ENCODE results near the gene SIGMAR1. TPM values are rescaled to one million over a fixed set of nuclear protein-coding genes. Genes with fewer than 3 reads are reported as not detected.

The SIGMAR1 gene
- total RNA-seq, 1 donor from 2014 or later, result 14.1 TPM

- Histone ChIP-seq H3K27ac (ENCODE audit: low read depth, low read length) (no peak overlapping the region), H3K27me3 (ENCODE audit: control insufficient read depth in 3 of 3, insufficient read depth in 3 of 3, low read length in 3 of 3) (no peaks in the 10 kb centered on the region), H3K4me1 (ENCODE audit: control insufficient read depth in 3 of 3, insufficient read depth in 3 of 3, low read length in 3 of 3) (peaks cover 2 to 23% (median 12%) of the 10 kb centered on the region in 3 donors), H3K36me3 (ENCODE audit: control insufficient read depth in 3 of 3, insufficient read depth in 3 of 3, low read length in 3 of 3) (peaks cover 0 to 6% (median 3%) of the 10 kb centered on the region in 3 donors), H3K4me3 (ENCODE audit: low read length in 3 of 3) (no peak overlapping the region), H3K9me3 (ENCODE audit: control insufficient read depth in 3 of 3, low read length in 3 of 3) (no peaks in the 10 kb centered on the region), H3K9ac (ENCODE audit: low read depth in 1 of 3, low read length in 3 of 3) (no peak overlapping the region)
Observed at GRCh38 chr9:34669809-34670562, 32.4 kb upstream of the SIGMAR1 start.

DNA sequence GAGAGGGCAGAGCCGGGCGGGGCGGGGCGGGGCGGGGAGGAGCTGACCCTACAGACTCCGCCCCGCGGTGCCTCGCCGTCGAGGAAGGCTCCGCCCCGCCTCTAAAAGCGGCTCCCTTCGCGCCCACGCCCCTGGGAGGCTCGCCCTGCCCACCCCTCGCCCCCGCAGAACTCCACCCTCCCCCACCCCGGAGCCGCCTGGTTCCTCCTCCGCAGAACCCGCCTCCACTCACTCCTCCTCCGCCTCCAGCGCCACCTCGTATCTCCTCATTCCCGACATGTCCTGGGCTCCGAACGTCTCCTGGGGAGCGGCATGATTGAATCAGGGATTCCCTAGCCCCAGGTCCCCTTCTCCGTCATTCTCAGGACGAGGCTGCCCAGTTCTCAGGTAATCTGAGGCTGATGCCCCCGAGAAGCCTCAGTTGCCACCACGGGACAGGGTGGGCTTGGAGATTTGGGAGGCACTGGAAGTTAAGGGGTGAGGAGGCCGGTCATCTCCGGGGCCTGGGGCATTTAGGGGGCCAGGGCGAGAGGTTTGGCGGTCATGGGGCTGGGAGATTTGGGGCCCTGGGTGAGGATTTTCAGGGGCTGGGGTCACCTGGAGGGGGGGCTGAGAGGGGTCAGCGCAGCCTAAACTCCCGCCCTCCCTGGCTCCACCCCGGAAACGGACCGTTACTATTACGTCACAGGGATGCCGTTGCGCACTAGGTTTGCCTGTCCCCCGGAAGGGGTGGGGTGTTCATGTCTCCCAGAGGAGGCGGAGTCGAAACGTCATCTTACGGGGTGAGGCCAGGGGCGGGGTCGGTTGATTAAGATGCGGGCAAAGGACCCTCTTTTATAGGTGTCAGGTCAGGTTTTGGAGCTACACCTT is 28.0 kb upstream of the SIGMAR1 start:
- H3K27ac ChIP-seq (ENCODE audit: low read depth, low read length), result peak overlapping the region; percentile 99
- H3K4me3 ChIP-seq (ENCODE audit: low read length in 3 of 3), result peak overlapping the region; percentile 89 to 91 (median 89)
- peaks cover 9 to 23% (median 10%) of the 10 kb centered on the region in 3 donors for H3K36me3 ChIP-seq (ENCODE audit: control insufficient read depth in 3 of 3, insufficient read depth in 3 of 3, low read length in 3 of 3)
- no peaks in the 10 kb centered on the region for H3K9me3 ChIP-seq (ENCODE audit: control insufficient read depth in 3 of 3, low read length in 3 of 3)
- H3K27me3 ChIP-seq (ENCODE audit: control insufficient read depth in 3 of 3, insufficient read depth in 3 of 3, low read length in 3 of 3), result no peaks in the 10 kb centered on the region
- peaks cover 7 to 25% (median 17%) of the 10 kb centered on the region in 3 donors for H3K4me1 ChIP-seq (ENCODE audit: control insufficient read depth in 3 of 3, insufficient read depth in 3 of 3, low read length in 3 of 3)
- peak overlapping the region; percentile 88 to 94 (median 91) for H3K9ac ChIP-seq (ENCODE audit: low read depth in 1 of 3, low read length in 3 of 3)

DNA sequence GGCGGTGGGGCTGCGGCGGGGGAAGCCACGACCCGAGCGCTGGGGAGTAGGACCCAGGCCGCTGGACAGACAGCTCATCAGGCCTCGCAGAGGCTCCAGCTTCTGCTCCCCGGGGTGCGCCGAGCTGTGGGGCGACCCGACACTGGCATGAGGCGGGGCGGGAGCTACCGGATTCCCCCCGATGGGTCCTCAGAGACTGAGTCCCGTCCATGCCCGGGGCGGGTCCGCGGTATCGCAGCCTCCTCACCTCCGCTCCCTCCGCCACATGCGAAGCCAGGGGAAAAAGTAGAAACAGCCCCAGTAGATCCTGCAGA is 27.4 kb upstream of the SIGMAR1 start:
- H3K9ac ChIP-seq (ENCODE audit: low read depth in 1 of 3, low read length in 3 of 3), result peak overlapping the region; percentile 60 to 76 (median 61)
- peak overlapping the region; percentile 72 for H3K27ac ChIP-seq (ENCODE audit: low read depth, low read length)
- H3K4me3 ChIP-seq (ENCODE audit: low read length in 3 of 3), result peak overlapping the region; percentile 65 to 91 (median 89)
- peaks cover 15 to 29% (median 15%) of the 10 kb centered on the region in 3 donors for H3K36me3 ChIP-seq (ENCODE audit: control insufficient read depth in 3 of 3, insufficient read depth in 3 of 3, low read length in 3 of 3)
- H3K9me3 ChIP-seq (ENCODE audit: control insufficient read depth in 3 of 3, low read length in 3 of 3), result no peaks in the 10 kb centered on the region
- peaks cover 7 to 25% (median 17%) of the 10 kb centered on the region in 3 donors for H3K4me1 ChIP-seq (ENCODE audit: control insufficient read depth in 3 of 3, insufficient read depth in 3 of 3, low read length in 3 of 3)
- H3K27me3 ChIP-seq (ENCODE audit: control insufficient read depth in 3 of 3, insufficient read depth in 3 of 3, low read length in 3 of 3), result no peaks in the 10 kb centered on the region

DNA sequence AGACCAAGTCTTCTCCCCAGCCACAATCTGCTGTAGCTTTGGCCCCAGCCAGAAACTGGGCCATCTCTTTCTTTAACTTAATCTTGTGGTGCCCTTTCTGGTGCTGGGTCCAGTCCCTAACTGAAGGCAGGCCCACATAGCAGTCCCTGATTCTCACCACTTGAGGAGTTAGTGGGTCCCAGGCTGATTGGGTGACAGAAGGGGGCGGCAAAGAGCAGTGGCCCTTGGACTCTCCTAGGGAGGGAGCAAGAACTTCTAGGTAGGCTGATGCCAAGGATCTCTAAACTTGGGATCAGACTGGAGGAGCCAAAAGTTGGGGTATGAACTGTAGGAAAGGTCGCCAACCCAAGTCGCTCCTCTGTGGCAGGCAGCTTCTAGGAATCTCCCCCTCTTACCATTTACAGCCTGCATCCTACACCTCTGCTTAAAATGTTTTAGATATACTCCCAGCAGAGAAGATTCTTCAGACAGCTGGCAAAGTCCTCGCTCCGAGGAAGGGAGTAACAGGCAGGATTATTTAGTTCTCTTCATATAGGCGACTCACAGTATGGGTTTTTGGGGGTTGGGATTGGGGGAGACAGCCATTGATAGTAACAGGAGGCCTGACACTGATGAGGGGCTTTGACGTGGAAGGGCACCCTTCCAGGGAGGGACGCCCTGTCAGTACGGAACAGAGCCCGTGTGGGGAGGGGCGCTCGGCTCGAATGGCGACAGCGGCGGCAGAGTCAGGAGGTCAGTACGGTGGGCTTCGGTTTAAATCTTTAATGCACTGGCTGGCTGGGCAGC is 26.9 kb upstream of the SIGMAR1 start:
- peaks cover 7 to 25% (median 17%) of the 10 kb centered on the region in 3 donors for H3K4me1 ChIP-seq (ENCODE audit: control insufficient read depth in 3 of 3, insufficient read depth in 3 of 3, low read length in 3 of 3)
- H3K9ac ChIP-seq (ENCODE audit: low read depth in 1 of 3, low read length in 3 of 3), result peak overlapping the region; percentile 34 to 76 (median 60)
- H3K4me3 ChIP-seq (ENCODE audit: low read length in 3 of 3), result peak overlapping the region; percentile 65 to 91 (median 89)
- H3K9me3 ChIP-seq (ENCODE audit: control insufficient read depth in 3 of 3, low read length in 3 of 3), result no peaks in the 10 kb centered on the region
- H3K27ac ChIP-seq (ENCODE audit: low read depth, low read length), result peak overlapping the region; percentile 72
- H3K27me3 ChIP-seq (ENCODE audit: control insufficient read depth in 3 of 3, insufficient read depth in 3 of 3, low read length in 3 of 3), result no peaks in the 10 kb centered on the region
- H3K36me3 ChIP-seq (ENCODE audit: control insufficient read depth in 3 of 3, insufficient read depth in 3 of 3, low read length in 3 of 3), result peaks cover 18 to 35% (median 20%) of the 10 kb centered on the region in 3 donors

GRCh38 chr9:34663303-34663605 is 25.7 kb upstream of the SIGMAR1 start:
- Histone ChIP-seq H3K36me3 (ENCODE audit: control insufficient read depth in 3 of 3, insufficient read depth in 3 of 3, low read length in 3 of 3) (peaks cover 18 to 33% (median 21%) of the 10 kb centered on the region in 3 donors), H3K9ac (ENCODE audit: low read depth in 1 of 3, low read length in 3 of 3) (no peak overlapping the region), H3K27ac (ENCODE audit: low read depth, low read length) (no peak overlapping the region), H3K4me3 (ENCODE audit: low read length in 3 of 3) (no peak overlapping the region), H3K9me3 (ENCODE audit: control insufficient read depth in 3 of 3, low read length in 3 of 3) (no peaks in the 10 kb centered on the region), H3K4me1 (ENCODE audit: control insufficient read depth in 3 of 3, insufficient read depth in 3 of 3, low read length in 3 of 3) (peaks cover 7 to 25% (median 17%) of the 10 kb centered on the region in 3 donors), H3K27me3 (ENCODE audit: control insufficient read depth in 3 of 3, insufficient read depth in 3 of 3, low read length in 3 of 3) (no peaks in the 10 kb centered on the region)

DNA sequence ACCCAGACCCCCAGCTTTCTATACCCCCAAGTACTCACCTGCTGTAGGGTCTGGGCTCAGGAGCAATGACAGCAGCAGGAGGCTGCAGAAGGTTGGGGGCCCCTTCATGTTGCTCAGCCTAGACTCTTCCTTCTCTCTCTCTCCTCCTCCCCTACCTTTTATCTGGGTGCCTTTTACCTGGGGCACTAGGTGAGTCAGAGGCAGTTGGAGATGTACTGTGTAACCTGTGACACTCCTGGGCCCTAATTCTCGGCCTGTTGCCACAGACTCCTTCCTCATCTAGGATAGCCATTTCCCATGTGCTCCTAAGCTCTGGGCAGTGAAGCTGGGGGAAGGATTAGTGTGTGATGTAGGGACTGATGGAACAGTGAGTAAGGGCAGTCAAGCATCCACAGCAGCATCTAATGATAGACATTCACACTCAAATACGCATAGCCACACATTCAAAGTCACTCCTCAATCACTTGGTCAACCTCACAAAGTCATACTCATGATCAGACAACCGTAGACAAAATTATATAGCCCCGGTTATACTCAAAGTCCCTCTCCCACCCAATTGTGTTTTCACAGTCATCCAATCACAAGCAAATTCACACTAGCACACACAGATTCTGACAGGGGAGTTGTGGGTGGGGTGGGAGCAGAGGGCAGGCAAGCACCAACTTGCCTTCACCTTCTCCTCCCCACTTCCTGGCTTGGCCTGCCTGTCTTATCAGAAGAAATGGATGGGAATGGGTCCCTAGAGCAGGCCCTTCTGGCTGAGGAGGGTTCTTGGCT is 25.1 kb upstream of the SIGMAR1 start, which contains the start of gene CCL27:
Gene CCL27 (minus strand): TSS at position 132 of the 777 bp plus-strand sequence. CDS start 24 bp downstream, at position 108.
- Histone ChIP-seq H3K9me3 (ENCODE audit: control insufficient read depth in 3 of 3, low read length in 3 of 3) (no peaks in the 10 kb centered on the region), H3K27me3 (ENCODE audit: control insufficient read depth in 3 of 3, insufficient read depth in 3 of 3, low read length in 3 of 3) (no peaks in the 10 kb centered on the region), H3K9ac (ENCODE audit: low read depth in 1 of 3, low read length in 3 of 3) (no peak within 1 kb of the TSS), H3K36me3 (ENCODE audit: control insufficient read depth in 3 of 3, insufficient read depth in 3 of 3, low read length in 3 of 3) (peaks cover 18 to 35% (median 22%) of the 10 kb centered on the region in 3 donors), H3K27ac (ENCODE audit: low read depth, low read length) (no peak within 1 kb of the TSS), H3K4me1 (ENCODE audit: control insufficient read depth in 3 of 3, insufficient read depth in 3 of 3, low read length in 3 of 3) (peaks cover 7 to 25% (median 17%) of the 10 kb centered on the region in 3 donors), H3K4me3 (ENCODE audit: low read length in 3 of 3) (no peak within 1 kb of the TSS)

GRCh38 chr9:34659592-34660253 is 22.1 kb upstream of the SIGMAR1 start:
- Histone ChIP-seq H3K36me3 (ENCODE audit: control insufficient read depth in 3 of 3, insufficient read depth in 3 of 3, low read length in 3 of 3) (peaks cover 18 to 44% (median 27%) of the 10 kb centered on the region in 3 donors), H3K27ac (ENCODE audit: low read depth, low read length) (no peak overlapping the region), H3K9me3 (ENCODE audit: control insufficient read depth in 3 of 3, low read length in 3 of 3) (no peaks in the 10 kb centered on the region), H3K27me3 (ENCODE audit: control insufficient read depth in 3 of 3, insufficient read depth in 3 of 3, low read length in 3 of 3) (no peaks in the 10 kb centered on the region), H3K4me1 (ENCODE audit: control insufficient read depth in 3 of 3, insufficient read depth in 3 of 3, low read length in 3 of 3) (peaks cover 11 to 16% (median 16%) of the 10 kb centered on the region in 3 donors), H3K4me3 (ENCODE audit: low read length in 3 of 3) (no peak overlapping the region), H3K9ac (ENCODE audit: low read depth in 1 of 3, low read length in 3 of 3) (no peak overlapping the region)

DNA sequence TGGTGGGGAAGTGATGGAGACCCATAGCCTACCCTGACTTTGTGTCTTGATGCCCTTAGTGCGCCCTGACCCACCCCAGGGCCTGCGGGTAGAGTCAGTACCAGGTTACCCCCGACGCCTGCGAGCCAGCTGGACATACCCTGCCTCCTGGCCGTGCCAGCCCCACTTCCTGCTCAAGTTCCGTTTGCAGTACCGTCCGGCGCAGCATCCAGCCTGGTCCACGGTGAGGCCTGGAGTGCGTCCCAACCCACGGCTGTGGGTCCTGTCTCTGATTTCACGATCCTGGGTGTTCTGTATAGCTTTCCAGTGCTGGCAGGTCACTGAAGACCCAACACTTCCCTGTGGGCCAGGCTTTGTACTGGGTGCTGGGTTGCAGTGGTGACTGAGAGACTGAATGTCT is 20.9 kb upstream of the SIGMAR1 start:
- peaks cover 18 to 44% (median 27%) of the 10 kb centered on the region in 3 donors for H3K36me3 ChIP-seq (ENCODE audit: control insufficient read depth in 3 of 3, insufficient read depth in 3 of 3, low read length in 3 of 3)

More for the DNA sequence above, 20.9 kb upstream of the SIGMAR1 start:
- peaks cover 18 to 23% (median 22%) of the 10 kb centered on the region in 3 donors for H3K4me1 ChIP-seq (ENCODE audit: control insufficient read depth in 3 of 3, insufficient read depth in 3 of 3, low read length in 3 of 3)
- no peaks in the 10 kb centered on the region for H3K9me3 ChIP-seq (ENCODE audit: control insufficient read depth in 3 of 3, low read length in 3 of 3)
- no peak overlapping the region for H3K4me3 ChIP-seq (ENCODE audit: low read length in 3 of 3)
- H3K27me3 ChIP-seq (ENCODE audit: control insufficient read depth in 3 of 3, insufficient read depth in 3 of 3, low read length in 3 of 3), result no peaks in the 10 kb centered on the region
- no peak overlapping the region for H3K9ac ChIP-seq (ENCODE audit: low read depth in 1 of 3, low read length in 3 of 3)
- H3K27ac ChIP-seq (ENCODE audit: low read depth, low read length), result no peak overlapping the region
